H1 (cell line): ENCODE data around the gene HBB. TPM values are rescaled to one million over a fixed set of nuclear protein-coding genes. Genes with fewer than 3 reads are reported as not detected.

Source experiments
- CTCF ChIA-PET: fragments of 300-600 bp; sonication (Branson Sonifier 250); formaldehyde crosslinking; loops from one replicate; lab custom pipeline; 2021; ENCODE audit not compliant: partially characterized antibody; lab: Charles Lee
- POLR2A ChIA-PET: fragments of 300-600 bp; sonication (Branson Sonifier 250); formaldehyde crosslinking; loops from one replicate; lab custom pipeline; 2021; ENCODE audit warnings: inconsistent platforms; ENCODE audit not compliant: partially characterized antibody; lab: Charles Lee
- DNase-seq, 2 experiments: peaks; one replicate each; pipeline versions ENCODE4 v3.0.0 to v3.0.0-alpha.2; 2010 to 2022; ENCODE audit warnings: low spot score in 2 of 2, low read depth in 1 of 2, mixed read lengths in 1 of 2
- FAIRE-seq: peaks from 2 replicates; lab custom pipeline; 2011; peaks lifted over from hg19 to GRCh38; lab: Jason Lieb, UNC
- H2AFZ ChIP-seq: 2 replicates; pipeline ENCODE4 v1.8.1; 2012; ENCODE audit warnings: low read length, inconsistent platforms
- H2AK5ac ChIP-seq: 2 replicates; pipeline ENCODE4 v1.6.1; 2013; ENCODE audit warnings: low read depth, low read length
- H2BK120ac ChIP-seq: replicated peaks from 2 replicates; pipeline ENCODE3; 2013; ENCODE audit warnings: low read depth, low read length, inconsistent platforms
- H2BK12ac ChIP-seq: 2 replicates; pipeline ENCODE4 v1.6.1; 2013; ENCODE audit warnings: low read depth, low read length
- H2BK15ac ChIP-seq: 2 replicates; pipeline ENCODE4 v1.6.1; 2013; ENCODE audit warnings: low read length
- H2BK20ac ChIP-seq: 2 replicates; pipeline ENCODE4 v1.6.1; 2013; ENCODE audit warnings: low read length
- H2BK5ac ChIP-seq: 2 replicates; pipeline ENCODE4 v1.6.1; 2013; ENCODE audit warnings: low read depth, low read length
- H3K14ac ChIP-seq: 2 replicates; pipeline ENCODE4 v1.6.1; 2013; ENCODE audit warnings: inconsistent platforms; ENCODE audit not compliant: insufficient read length
- H3K18ac ChIP-seq: 2 replicates; pipeline ENCODE4 v1.6.1; 2013; ENCODE audit warnings: low read length; ENCODE audit errors: extremely low read depth
- H3K23ac ChIP-seq: 2 replicates; pipeline ENCODE4 v1.6.1; 2013; ENCODE audit warnings: inconsistent platforms; ENCODE audit not compliant: insufficient read length
- H3K23me2 ChIP-seq: 2 replicates; pipeline ENCODE4 v1.6.1; 2013; ENCODE audit warnings: low read depth, low read length
- H3K27ac ChIP-seq: 2 replicates; pipeline ENCODE4 v1.6.1; 2011; ENCODE audit warnings: low read depth, low read length, inconsistent platforms
- H3K27me3 ChIP-seq, 4 experiments: replicated peaks in 1 of 4; 1 replicate in 1 of 4; 2 replicates in 3 of 4; pipeline versions ENCODE4 v1.6.1 to v1.8.1; 2011 to 2013; ENCODE audit warnings: low read length in 3 of 4, mild to moderate bottlenecking in 3 of 4, inconsistent platforms in 2 of 4, mixed read lengths in 2 of 4, moderate library complexity in 1 of 4; ENCODE audit not compliant: control insufficient read depth in 3 of 4, insufficient read depth in 3 of 4; ENCODE audit errors: extremely low read depth in 1 of 4
- H3K36me3 ChIP-seq, 4 experiments: 2 replicates each; pipeline versions ENCODE4 v1.6.1 to v1.8.1; 2011 to 2013; ENCODE audit warnings: mild to moderate bottlenecking in 4 of 4, low read length in 3 of 4, moderate library complexity in 2 of 4, control low read depth in 1 of 4, inconsistent platforms in 1 of 4; ENCODE audit not compliant: insufficient read depth in 4 of 4, control insufficient read depth in 2 of 4
- H3K4ac ChIP-seq: replicated peaks from 2 replicates; pipeline ENCODE3; 2013; ENCODE audit warnings: low read length, low read depth, mixed read lengths, inconsistent platforms; ENCODE audit not compliant: insufficient read length
- H3K4me1 ChIP-seq, 4 experiments: replicated peaks in 1 of 4; 1 replicate in 1 of 4; 2 replicates in 3 of 4; pipeline versions ENCODE4 v1.6.1 to v1.8.1; 2011 to 2013; ENCODE audit warnings: low read length in 3 of 4, inconsistent platforms in 2 of 4, mixed read lengths in 1 of 4; ENCODE audit not compliant: insufficient read depth in 4 of 4, control insufficient read depth in 3 of 4
- H3K4me2 ChIP-seq, 2 experiments: 2 replicates each; pipeline versions ENCODE4 v1.6.1 to v1.8.1; 2011 to 2013; ENCODE audit warnings: low read depth in 2 of 2, low read length in 2 of 2, control low read depth in 1 of 2, inconsistent platforms in 1 of 2, mild to moderate bottlenecking in 1 of 2; ENCODE audit not compliant: insufficient read depth in 1 of 2
- H3K4me3 ChIP-seq, 4 experiments: fragments of 200-600, 300-600 bp in 1 of 4; sonication (generic), shearing (Covaris generic), sonication (Bioruptor Twin) in 1 of 4; 2 replicates each; pipeline versions ENCODE4 v1.5.1 to v1.8.1; 2011 to 2016; ENCODE audit warnings: low read length in 4 of 4, low read depth in 3 of 4, control low read depth in 2 of 4, inconsistent platforms in 2 of 4, mild to moderate bottlenecking in 2 of 4, mixed read lengths in 1 of 4, moderate library complexity in 1 of 4; ENCODE audit not compliant: insufficient read depth in 2 of 4; ENCODE audit errors: extremely low read depth in 1 of 4
- H3K56ac ChIP-seq: replicated peaks from 2 replicates; pipeline ENCODE3; 2013; ENCODE audit warnings: low read depth, mild to moderate bottlenecking, mixed read lengths, low read length, inconsistent platforms; ENCODE audit not compliant: insufficient read length
- H3K79me1 ChIP-seq: 2 replicates; pipeline ENCODE4 v1.6.1; 2013; ENCODE audit warnings: low read depth, low read length, control low read depth
- H3K79me2 ChIP-seq, 2 experiments: 2 replicates each; pipeline versions ENCODE4 v1.6.1 to v1.8.1; 2012 to 2013; ENCODE audit warnings: low read length in 2 of 2, mild to moderate bottlenecking in 2 of 2, inconsistent platforms in 1 of 2; ENCODE audit not compliant: insufficient read depth in 2 of 2, control insufficient read depth in 1 of 2
- H3K9ac ChIP-seq, 4 experiments: replicated peaks in 1 of 4; 1 replicate in 1 of 4; 2 replicates in 3 of 4; pipeline versions ENCODE4 v1.6.1 to v1.8.1; 2011 to 2013; ENCODE audit warnings: low read depth in 3 of 4, low read length in 3 of 4, control low read depth in 2 of 4, mild to moderate bottlenecking in 2 of 4, moderate library complexity in 2 of 4, inconsistent platforms in 1 of 4; ENCODE audit errors: extremely low read depth in 1 of 4
- H3K9me3 ChIP-seq, 2 experiments: 2 replicates each; pipeline versions ENCODE4 v1.6.1 to v1.8.1; 2012 to 2013; ENCODE audit warnings: mild to moderate bottlenecking in 2 of 2, moderate library complexity in 2 of 2, control low read depth in 1 of 2, inconsistent platforms in 1 of 2, low read depth in 1 of 2, low read length in 1 of 2, mixed read lengths in 1 of 2; ENCODE audit not compliant: insufficient read depth in 2 of 2
- H4K20me1 ChIP-seq, 2 experiments: replicated peaks in 1 of 2; 2 replicates each; pipeline versions ENCODE3 to v1.8.1; 2011 to 2013; ENCODE audit warnings: inconsistent platforms in 2 of 2, low read length in 2 of 2, mild to moderate bottlenecking in 1 of 2; ENCODE audit not compliant: insufficient read depth in 2 of 2, control insufficient read depth in 1 of 2
- H4K5ac ChIP-seq: 2 replicates; pipeline ENCODE4 v1.6.1; 2013; ENCODE audit warnings: low read length, low read depth, mixed read lengths, inconsistent platforms; ENCODE audit not compliant: insufficient read length
- H4K8ac ChIP-seq: 2 replicates; pipeline ENCODE4 v1.8.0; 2013; ENCODE audit warnings: mild to moderate bottlenecking, moderate library complexity, low read length, inconsistent platforms; ENCODE audit not compliant: insufficient read depth; ENCODE audit errors: extremely low read depth
- H4K91ac ChIP-seq: replicated peaks from 2 replicates; pipeline ENCODE3; 2013; ENCODE audit warnings: low read length, mixed read lengths, inconsistent platforms; ENCODE audit not compliant: insufficient read length
- NRF1 ChIP-seq: IDR thresholded peaks from 2 replicates; pipeline ENCODE4 v1.6.1; 2011; ENCODE audit warnings: mild to moderate bottlenecking, low read depth, low read length, improper control_type of control experiment
- WGBS, 2 experiments: shearing (Covaris generic) in 1 of 2; methylation state at CpG; one replicate each; pipeline versions ENCODE4 v1.1.6 to v1.1.7; 2013 to 2015; ENCODE audit warnings: low lambda C conversion rate in 2 of 2, mixed read lengths in 2 of 2, inconsistent platforms in 1 of 2, low coverage in 1 of 2, missing lambda C conversion rate in 1 of 2; ENCODE audit not compliant: insufficient replicate concordance in 2 of 2, insufficient coverage in 1 of 2, insufficient read length in 1 of 2; ENCODE audit errors: extremely low coverage in 1 of 2, missing lambda C conversion rate in 1 of 2; 5-methylcytosine and 5-hydroxymethylcytosine counted together
- polyA plus RNA-seq, 7 experiments: library from polyadenylated mRNA; depleted of rRNA in 3 of 7; stranded (reverse) in 5 of 7; unstranded in 2 of 7; fragments of >200 nt in 5 of 7; fragments of 200-250 nt in 2 of 7; gene quantifications; 1 replicate in 5 of 7; 2 replicates in 1 of 7; 4 replicates in 1 of 7; pipeline versions ENCODE4 v1.2.1 to v1.2.3, GENCODE V29; 2011 to 2013; ENCODE audit warnings: missing spikeins in 2 of 7, mixed read lengths in 2 of 7
- total RNA-seq: library from RNA; stranded (reverse); fragmentation: NEBNext Ultra II Directional; extraction: Animal tissue kit (Norgen Biotek cat#: 25700); gene quantifications from 2 replicates; pipeline ENCODE4 v1.2.1, GENCODE V29; 2021

Gene HBB
- total and polyA plus RNA-seq, 2 of the 8 experiments (the other 6 are each of a cell fraction or from before 2014, with no cell fraction given), result not detected

DNA sequence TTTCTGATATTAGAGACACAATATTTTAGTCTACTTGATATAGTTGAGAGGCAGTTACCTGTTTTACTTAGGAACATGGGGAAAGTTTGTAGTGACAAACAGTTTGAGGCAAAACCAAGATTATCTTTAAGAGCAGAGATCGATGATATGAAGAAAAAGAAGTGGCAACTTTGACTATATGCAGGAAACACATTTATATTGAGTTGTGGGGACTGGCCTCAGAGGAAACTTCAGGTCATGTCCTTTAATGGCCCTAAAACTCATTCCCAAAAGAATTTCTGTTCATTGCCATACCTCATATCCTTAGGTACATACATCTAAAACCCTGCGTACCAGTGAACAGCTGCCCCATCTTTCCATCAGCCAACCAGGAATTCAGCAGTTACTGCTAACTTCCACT is 18.3 kb upstream of the HBB start:
- no peak overlapping the region for H3K56ac ChIP-seq
- H3K79me1 ChIP-seq, result no peaks in the 10 kb centered on the region
- no peak for FAIRE-seq
- H3K23ac ChIP-seq, result no peak overlapping the region
- H4K8ac ChIP-seq, result no peak overlapping the region
- H3K23me2 ChIP-seq, result no peaks in the 10 kb centered on the region
- no peaks in the 10 kb centered on the region for H4K20me1 ChIP-seq
- no peaks in the 10 kb centered on the region for H3K27me3 ChIP-seq
- H3K9me3 ChIP-seq, result no peaks in the 10 kb centered on the region
- H3K27ac ChIP-seq, result no peak overlapping the region
- no peak overlapping the region for H2AFZ ChIP-seq
- H3K9ac ChIP-seq, result no peak overlapping the region
- H2BK120ac ChIP-seq, result no peak overlapping the region
- H2BK5ac ChIP-seq, result no peak overlapping the region
- H3K4me3 ChIP-seq, result no peak overlapping the region
- H3K4me2 ChIP-seq, result no peak overlapping the region
- no peak overlapping the region for H4K91ac ChIP-seq
- TF ChIP-seq NRF1, result no peak
- no peaks in the 10 kb centered on the region for H3K79me2 ChIP-seq
- 97% methylated on average over 2 of the region's 2 CpGs; no CpG with 5 or more reads in 1 of the 2 experiments for WGBS, 2 experiments
- ChIA-PET CTCF (no interaction called here), POLR2A (no interaction called here)
- no peak overlapping the region for H3K4ac ChIP-seq
- no peaks in the 10 kb centered on the region for H3K4me1 ChIP-seq
- no peaks in the 10 kb centered on the region for H3K36me3 ChIP-seq
- H4K5ac ChIP-seq, result no peak overlapping the region
- DNase-seq, result no peak
- no peak overlapping the region for H2BK20ac ChIP-seq
- no peak overlapping the region for H2BK12ac ChIP-seq
- H2AK5ac ChIP-seq, result no peak overlapping the region
- H2BK15ac ChIP-seq, result no peak overlapping the region
- no peak overlapping the region for H3K14ac ChIP-seq
- H3K18ac ChIP-seq, result no peak overlapping the region
